HCT116 (cell line): Measurements from ENCODE around the gene RPL3.

Experiments used
- POLR2A ChIP-seq: IDR thresholded peaks from 2 replicates; pipeline ENCODE4 v1.7.0; 2011; ENCODE audit warnings: borderline replicate concordance; ENCODE audit not compliant: insufficient read depth, insufficient read length; ENCODE audit errors: extremely low read depth
- POLR2AphosphoS5 ChIP-seq: IDR thresholded peaks from 2 replicates; pipeline ENCODE4 v1.6.1; 2011; ENCODE audit warnings: mild to moderate bottlenecking, low read depth, low read length, moderate library complexity
- TF ChIP-seq, protein P1 (sequence below): IDR thresholded peaks from 2 replicates; pipeline ENCODE4 v1.6.1; 2011; ENCODE audit warnings: mild to moderate bottlenecking, low read length, moderate library complexity; ENCODE audit not compliant: insufficient replicate concordance; ENCODE audit errors: extremely low read depth

- TF ChIP-seq POLR2A (no peak), POLR2AphosphoS5 (no peak)
- TF ChIP-seq, protein P1, sequence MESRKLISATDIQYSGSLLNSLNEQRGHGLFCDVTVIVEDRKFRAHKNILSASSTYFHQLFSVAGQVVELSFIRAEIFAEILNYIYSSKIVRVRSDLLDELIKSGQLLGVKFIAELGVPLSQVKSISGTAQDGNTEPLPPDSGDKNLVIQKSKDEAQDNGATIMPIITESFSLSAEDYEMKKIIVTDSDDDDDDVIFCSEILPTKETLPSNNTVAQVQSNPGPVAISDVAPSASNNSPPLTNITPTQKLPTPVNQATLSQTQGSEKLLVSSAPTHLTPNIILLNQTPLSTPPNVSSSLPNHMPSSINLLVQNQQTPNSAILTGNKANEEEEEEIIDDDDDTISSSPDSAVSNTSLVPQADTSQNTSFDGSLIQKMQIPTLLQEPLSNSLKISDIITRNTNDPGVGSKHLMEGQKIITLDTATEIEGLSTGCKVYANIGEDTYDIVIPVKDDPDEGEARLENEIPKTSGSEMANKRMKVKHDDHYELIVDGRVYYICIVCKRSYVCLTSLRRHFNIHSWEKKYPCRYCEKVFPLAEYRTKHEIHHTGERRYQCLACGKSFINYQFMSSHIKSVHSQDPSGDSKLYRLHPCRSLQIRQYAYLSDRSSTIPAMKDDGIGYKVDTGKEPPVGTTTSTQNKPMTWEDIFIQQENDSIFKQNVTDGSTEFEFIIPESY, result no peak
These were observed 17.0 kb upstream of the RPL3 start for GRCh38 chr22:39336411-39336810.
